Fibroblast of lung (primary cell): ENCODE data around the gene CLUH. TPM values are rescaled to one million over a fixed set of nuclear protein-coding genes. Genes with fewer than 3 reads are reported as not detected.

ENCODE experiments used
- DNase-seq, 2 donors: peaks; one replicate each; pipeline versions ENCODE4 v3.0.0 to v3.0.0-alpha.2; 2010; ENCODE audit warnings: low read depth in 2 of 2
- H2AFZ ChIP-seq: 2 replicates; pipeline ENCODE4 v1.5.1; 2012; ENCODE audit warnings: low read length, control low read depth, inconsistent platforms
- H3K27ac ChIP-seq: 2 replicates; pipeline ENCODE4 v1.5.1; 2011; ENCODE audit warnings: low read length, control low read depth; ENCODE audit not compliant: insufficient read depth
- H3K27me3 ChIP-seq: 2 replicates; pipeline ENCODE4 v1.5.1; 2011; ENCODE audit warnings: mild to moderate bottlenecking, low read length; ENCODE audit not compliant: control insufficient read depth, insufficient read depth
- H3K36me3 ChIP-seq: 2 replicates; pipeline ENCODE4 v1.5.1; 2011; ENCODE audit warnings: low read length; ENCODE audit not compliant: control insufficient read depth, insufficient read depth
- H3K4me1 ChIP-seq: 2 replicates; pipeline ENCODE4 v1.5.1; 2011; ENCODE audit warnings: low read length; ENCODE audit not compliant: control insufficient read depth, insufficient read depth; ENCODE audit errors: extremely low read depth
- H3K4me2 ChIP-seq: 2 replicates; pipeline ENCODE4 v1.5.1; 2011; ENCODE audit warnings: low read length, control low read depth; ENCODE audit not compliant: insufficient read depth; ENCODE audit errors: extremely low read depth
- H3K4me3 ChIP-seq, 4 experiments: fragments of 200-600 bp in 1 of 4; sonication (generic) in 1 of 4; replicated peaks in 1 of 4; 2 replicates each; pipeline ENCODE4 v1.5.1; 2011 to 2016; ENCODE audit warnings: low read length in 4 of 4, low read depth in 3 of 4, mild to moderate bottlenecking in 3 of 4, control low read depth in 2 of 4, inconsistent platforms in 1 of 4, mixed read lengths in 1 of 4; ENCODE audit not compliant: insufficient read depth in 1 of 4; ENCODE audit errors: control extremely low read depth in 1 of 4
- H3K79me2 ChIP-seq: 2 replicates; pipeline ENCODE4 v1.5.1; 2012; ENCODE audit warnings: mild to moderate bottlenecking, low read length, inconsistent platforms; ENCODE audit not compliant: control insufficient read depth, insufficient read depth
- H3K9ac ChIP-seq: 2 replicates; pipeline ENCODE4 v1.5.1; 2011; ENCODE audit warnings: mild to moderate bottlenecking, low read length, control low read depth; ENCODE audit not compliant: insufficient read depth
- H3K9me3 ChIP-seq: 2 replicates; pipeline ENCODE4 v1.5.1; 2012; ENCODE audit warnings: low read depth, low read length; ENCODE audit not compliant: control insufficient read depth, insufficient read depth
- H4K20me1 ChIP-seq: 2 replicates; pipeline ENCODE4 v1.5.1; 2011; ENCODE audit warnings: low read length; ENCODE audit not compliant: control insufficient read depth, insufficient read depth; ENCODE audit errors: extremely low read depth
- EZH2 ChIP-seq: IDR thresholded peaks from 2 replicates; pipeline ENCODE4 v1.5.1; 2012; ENCODE audit warnings: low read length, control low read depth, mild to moderate bottlenecking; ENCODE audit errors: missing control alignments
- polyA plus RNA-seq, 2 donors: library from polyadenylated mRNA; depleted of rRNA in 1 of 2; stranded (reverse) in 1 of 2; unstranded in 1 of 2; fragments of >200 nt; gene quantifications; 2 replicates each; pipeline ENCODE4 v1.2.1, GENCODE V29; 2011 to 2012; ENCODE audit warnings: missing spikeins in 1 of 2
- total RNA-seq: library from RNA; depleted of rRNA; stranded (reverse); fragments of >200 nt; gene quantifications from 2 replicates; pipeline ENCODE4 v1.2.1, GENCODE V29; 2014
- TF ChIP-seq, protein P1 (sequence below), 2 donors: IDR thresholded peaks in 1 of 2; conservative IDR thresholded peaks in 1 of 2; 1 replicate in 1 of 2; 2 replicates in 1 of 2; pipeline ENCODE4 v1.5.1; 2011 to 2012; ENCODE audit warnings: low read length in 2 of 2, control low read depth in 1 of 2, inconsistent platforms in 1 of 2, low read depth in 1 of 2, mild to moderate bottlenecking in 1 of 2

CLUH gene
- total and polyA plus RNA-seq, 2 donors (not counting 1 experiment from before 2014, with no cell fraction given) = 10.5 to 29.4 TPM

DNA sequence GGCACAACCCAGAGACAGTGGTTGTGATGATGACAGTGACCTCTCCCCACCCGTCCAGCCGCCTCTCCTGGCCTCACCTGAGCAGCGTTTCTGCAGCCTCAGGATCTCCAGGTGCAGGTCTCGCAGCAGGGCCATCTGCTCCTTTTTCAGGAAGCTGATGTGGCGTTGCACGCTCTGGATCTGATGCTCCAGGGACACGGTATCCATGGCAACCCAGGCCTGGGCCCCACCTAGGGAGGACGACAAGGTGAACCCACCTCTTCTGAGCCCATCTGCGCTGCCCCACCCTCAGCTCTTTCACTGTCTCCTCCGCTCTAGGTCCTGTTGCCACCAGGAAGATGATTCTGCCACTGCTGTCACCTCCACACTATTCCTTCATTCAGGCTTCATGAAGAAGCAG lies 23.4 kb upstream of the CLUH start:
- H3K4me1 ChIP-seq = no peaks in the 10 kb centered on the region
- no peaks in the 10 kb centered on the region for H3K36me3 ChIP-seq
- TF ChIP-seq, protein P1, sequence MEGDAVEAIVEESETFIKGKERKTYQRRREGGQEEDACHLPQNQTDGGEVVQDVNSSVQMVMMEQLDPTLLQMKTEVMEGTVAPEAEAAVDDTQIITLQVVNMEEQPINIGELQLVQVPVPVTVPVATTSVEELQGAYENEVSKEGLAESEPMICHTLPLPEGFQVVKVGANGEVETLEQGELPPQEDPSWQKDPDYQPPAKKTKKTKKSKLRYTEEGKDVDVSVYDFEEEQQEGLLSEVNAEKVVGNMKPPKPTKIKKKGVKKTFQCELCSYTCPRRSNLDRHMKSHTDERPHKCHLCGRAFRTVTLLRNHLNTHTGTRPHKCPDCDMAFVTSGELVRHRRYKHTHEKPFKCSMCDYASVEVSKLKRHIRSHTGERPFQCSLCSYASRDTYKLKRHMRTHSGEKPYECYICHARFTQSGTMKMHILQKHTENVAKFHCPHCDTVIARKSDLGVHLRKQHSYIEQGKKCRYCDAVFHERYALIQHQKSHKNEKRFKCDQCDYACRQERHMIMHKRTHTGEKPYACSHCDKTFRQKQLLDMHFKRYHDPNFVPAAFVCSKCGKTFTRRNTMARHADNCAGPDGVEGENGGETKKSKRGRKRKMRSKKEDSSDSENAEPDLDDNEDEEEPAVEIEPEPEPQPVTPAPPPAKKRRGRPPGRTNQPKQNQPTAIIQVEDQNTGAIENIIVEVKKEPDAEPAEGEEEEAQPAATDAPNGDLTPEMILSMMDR (conservative IDR thresholded peaks at IDR 0.05 in 1 of 2, IDR thresholded peaks at IDR 0.05 in 1 of 2; ENCODE audit: low read depth in 1 of 2, low read length in 2 of 2) = no peak
- TF ChIP-seq EZH2 = no peak

DNA sequence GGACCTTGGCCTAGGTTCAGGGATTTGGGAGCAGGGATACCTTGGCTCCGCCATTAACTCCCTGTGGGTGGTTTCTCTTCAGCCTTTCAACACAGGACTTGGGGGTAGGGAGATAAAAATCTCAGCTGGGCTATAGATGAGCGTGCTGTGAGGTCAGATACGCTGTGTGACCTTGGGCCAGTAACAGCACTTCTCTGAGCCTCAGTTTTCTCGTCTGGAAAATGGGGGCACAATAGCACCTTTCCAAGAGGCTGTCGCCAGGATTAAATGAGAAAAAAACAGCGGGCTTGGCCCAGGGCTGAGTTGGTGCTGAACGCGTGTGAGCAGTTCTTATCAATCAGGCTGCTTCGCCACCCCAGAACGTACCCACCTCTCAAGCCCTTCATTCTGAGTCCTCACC lies 20.2 kb upstream of the CLUH start:
- no peak for DNase-seq
- H3K36me3 ChIP-seq = no peaks in the 10 kb centered on the region

More for the DNA sequence above, 23.4 kb upstream of the CLUH start:
- Histone ChIP-seq H3K27me3 (no peaks in the 10 kb centered on the region), H3K79me2 (no peaks in the 10 kb centered on the region), H3K27ac (no peak overlapping the region), H3K4me3 (no peak overlapping the region), H3K4me2 (no peak overlapping the region), H3K9me3 (no peaks in the 10 kb centered on the region), H4K20me1 (no peaks in the 10 kb centered on the region), H3K9ac (no peak overlapping the region), H2AFZ (no peak overlapping the region)
- DNase-seq = no peak

DNA sequence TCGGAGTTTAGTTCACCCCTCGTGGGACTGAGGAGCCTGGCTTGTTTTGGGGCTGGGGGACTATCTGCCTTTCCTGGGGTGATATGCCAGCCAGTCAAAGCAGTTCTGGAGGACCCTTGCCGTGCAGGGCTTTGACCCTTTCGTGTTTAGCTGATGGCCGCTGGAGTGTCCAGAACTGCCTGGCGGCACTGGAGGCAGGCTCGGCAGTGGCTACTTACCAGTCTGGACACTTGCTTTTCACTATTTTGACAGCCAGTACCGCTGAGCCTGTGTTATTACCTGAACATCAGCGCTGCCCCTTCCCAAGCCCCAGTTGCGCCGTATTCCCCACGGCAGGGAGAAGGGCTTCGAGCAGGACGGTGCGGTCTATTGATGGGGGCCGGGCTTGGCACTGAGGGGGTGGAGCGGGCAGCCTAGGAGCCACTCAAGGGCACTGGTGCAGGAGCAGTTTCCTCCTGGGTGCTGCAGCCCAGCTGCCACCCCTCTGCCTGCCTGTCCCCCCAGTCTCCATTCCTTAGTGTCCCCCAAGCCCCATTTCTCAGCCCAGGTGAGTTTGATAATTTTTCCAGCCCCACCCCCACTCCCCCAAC lies 19.3 kb upstream of the CLUH start:
- H3K9ac ChIP-seq = no peak overlapping the region
- H3K4me3 ChIP-seq = no peak overlapping the region
- no peaks in the 10 kb centered on the region for H3K79me2 ChIP-seq
- H3K9me3 ChIP-seq = no peaks in the 10 kb centered on the region
- H3K4me1 ChIP-seq = no peaks in the 10 kb centered on the region
- H2AFZ ChIP-seq = no peak overlapping the region
- H3K27me3 ChIP-seq = no peaks in the 10 kb centered on the region
- H3K4me2 ChIP-seq = no peak overlapping the region
- H3K27ac ChIP-seq = no peak overlapping the region
- H3K36me3 ChIP-seq = no peaks in the 10 kb centered on the region
- TF ChIP-seq EZH2 = no peak
- TF ChIP-seq, protein P1 (conservative IDR thresholded peaks at IDR 0.05 in 1 of 2, IDR thresholded peaks at IDR 0.05 in 1 of 2; ENCODE audit: low read depth in 1 of 2, low read length in 2 of 2) = no peak
- no peaks in the 10 kb centered on the region for H4K20me1 ChIP-seq
- DNase-seq = no peak

More for the DNA sequence above, 20.2 kb upstream of the CLUH start:
- H3K9ac ChIP-seq = no peak overlapping the region
- H3K4me2 ChIP-seq = no peak overlapping the region
- no peak overlapping the region for H3K27ac ChIP-seq
- no peaks in the 10 kb centered on the region for H3K9me3 ChIP-seq
- no peak overlapping the region for H3K4me3 ChIP-seq
- no peak for TF ChIP-seq EZH2
- TF ChIP-seq, protein P1 (conservative IDR thresholded peaks at IDR 0.05 in 1 of 2, IDR thresholded peaks at IDR 0.05 in 1 of 2; ENCODE audit: low read depth in 1 of 2, low read length in 2 of 2) = no peak
- H3K4me1 ChIP-seq = no peaks in the 10 kb centered on the region
- H4K20me1 ChIP-seq = no peaks in the 10 kb centered on the region
- H3K27me3 ChIP-seq = no peaks in the 10 kb centered on the region
- no peak overlapping the region for H2AFZ ChIP-seq
- no peaks in the 10 kb centered on the region for H3K79me2 ChIP-seq
